ENCODE measurements around the gene CSRNP3. TPM values are rescaled to one million over a fixed set of nuclear protein-coding genes. Genes with fewer than 3 reads are reported as not detected.

The CSRNP3 gene
- total and polyA plus RNA-seq, 4 donors: 0.20 to 5.4 (median 2.1) TPM

DNA sequence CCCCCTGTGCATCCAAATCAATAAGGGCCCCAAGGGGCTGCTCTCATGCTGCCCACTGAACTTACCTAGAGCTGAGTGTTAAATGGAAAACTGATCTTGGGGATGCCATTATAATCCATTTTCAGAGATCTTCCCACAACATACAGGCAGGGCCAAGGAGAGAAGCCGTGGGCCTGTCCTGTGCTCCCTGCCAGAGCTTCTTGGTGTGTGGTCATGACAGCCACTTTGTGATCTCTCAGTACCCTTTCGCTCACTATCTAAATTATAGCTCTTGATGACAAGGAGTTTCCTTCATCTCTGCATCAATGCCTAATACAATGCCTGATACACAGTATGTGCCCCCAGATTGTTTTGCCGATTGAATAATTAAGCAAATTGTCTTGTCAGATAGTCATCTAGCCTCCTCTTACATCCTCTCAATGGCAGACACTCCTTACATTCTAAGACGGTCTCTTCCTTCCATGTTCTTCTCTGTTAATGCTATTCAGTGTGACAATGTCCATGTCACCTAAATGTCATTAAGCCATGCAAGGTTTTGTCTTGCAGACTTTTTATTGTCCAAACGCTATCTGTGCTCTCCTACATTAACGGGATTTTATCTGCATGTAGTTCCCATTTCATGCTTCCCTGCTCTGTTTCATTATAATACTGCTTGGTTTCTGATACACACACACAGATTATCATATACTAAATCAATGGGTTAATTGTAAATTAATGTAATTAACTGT lies 5.9 kb downstream of the CSRNP3 start:
- Histone ChIP-seq H3K27ac (ENCODE audit: low read depth in 1 of 2, low read length in 2 of 2) (no peak overlapping the region), H3K4me1 (ENCODE audit: control insufficient read depth in 1 of 2, insufficient read depth in 2 of 2, low read length in 2 of 2) (no peaks in the 10 kb centered on the region), H3K36me3 (ENCODE audit: control insufficient read depth in 1 of 2, insufficient read depth in 2 of 2, low read length in 1 of 2) (no peaks in the 10 kb centered on the region), H3K4me3 (ENCODE audit: low read length in 2 of 2) (no peak overlapping the region), H3K27me3 (ENCODE audit: control insufficient read depth in 1 of 2, insufficient read depth in 2 of 2, low read length in 1 of 2) (no peaks in the 10 kb centered on the region), H3K9me3 (ENCODE audit: control insufficient read depth, low read length) (peaks cover 1% of the 10 kb centered on the region)
- no peak for DNase-seq
- 93 to 95% methylated on average over 6 of the region's 6 CpGs for WGBS, 2 donors
- no peak for ATAC-seq (ENCODE audit: low FRiP score)
- intact Hi-C loops (cut with DNase I): no loop called here

DNA sequence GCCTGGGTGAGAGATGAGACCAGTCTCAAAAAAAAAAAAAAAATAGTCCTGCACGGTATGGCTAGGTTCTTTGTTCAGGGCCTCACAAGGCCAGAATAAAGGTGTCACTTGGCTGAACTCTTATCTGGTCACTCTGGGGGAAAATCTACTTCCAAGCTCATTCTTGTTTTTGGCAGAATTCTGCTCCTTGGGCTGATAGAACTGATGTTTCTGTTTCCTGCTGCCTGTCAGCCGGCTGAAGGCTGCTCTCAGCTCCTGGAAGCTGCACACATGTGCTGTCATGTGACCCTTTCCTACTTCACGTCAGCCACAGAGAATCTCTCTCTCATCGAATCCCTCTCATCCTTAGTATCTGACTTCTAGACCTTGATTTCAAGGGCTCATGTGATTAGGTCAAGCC lies 10.4 kb downstream of the CSRNP3 start:
- no peaks in the 10 kb centered on the region for H3K4me1 ChIP-seq (ENCODE audit: control insufficient read depth in 1 of 2, insufficient read depth in 2 of 2, low read length in 2 of 2)
- 31 to 44% methylated on average over 4 of the region's 4 CpGs for WGBS, 2 donors
- H3K9me3 ChIP-seq (ENCODE audit: control insufficient read depth, low read length): peaks cover 8% of the 10 kb centered on the region
- no peak overlapping the region for H3K27ac ChIP-seq (ENCODE audit: low read depth in 1 of 2, low read length in 2 of 2)
- H3K4me3 ChIP-seq (ENCODE audit: low read length in 2 of 2): no peak overlapping the region
- ATAC-seq (ENCODE audit: low FRiP score) (no peak), DNase-seq (no peak)
- intact Hi-C loops (cut with DNase I): no loop called here
- H3K36me3 ChIP-seq (ENCODE audit: control insufficient read depth in 1 of 2, insufficient read depth in 2 of 2, low read length in 1 of 2): no peaks in the 10 kb centered on the region
- H3K27me3 ChIP-seq (ENCODE audit: control insufficient read depth in 1 of 2, insufficient read depth in 2 of 2, low read length in 1 of 2): no peaks in the 10 kb centered on the region

DNA sequence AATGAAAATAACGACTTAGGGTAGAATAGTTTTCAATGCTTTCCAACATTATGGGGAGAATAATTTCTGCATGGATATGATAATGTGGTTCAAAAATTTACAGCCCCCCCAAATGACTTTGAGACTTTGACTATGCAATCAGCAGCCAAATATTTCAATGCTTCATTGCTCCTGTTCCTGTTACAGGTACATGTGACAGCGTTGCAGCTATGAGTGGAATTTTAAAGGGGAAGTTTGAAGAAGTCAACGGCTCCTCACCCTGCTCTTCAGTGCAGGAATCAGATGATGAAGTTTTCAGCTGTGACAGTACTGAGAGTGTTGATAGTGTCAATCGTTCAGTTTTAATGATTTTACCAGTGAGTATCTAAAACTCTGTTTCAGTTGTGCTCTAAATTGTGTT lies 25.1 kb downstream of the CSRNP3 start:
- H3K36me3 ChIP-seq (ENCODE audit: control insufficient read depth in 1 of 2, insufficient read depth in 2 of 2, low read length in 1 of 2): no peaks in the 10 kb centered on the region
- intact Hi-C loops (cut with DNase I): no loop called here
- WGBS, 2 donors: 84 to 91% methylated on average over 4 of the region's 4 CpGs
- ATAC-seq (ENCODE audit: low FRiP score) (no peak), DNase-seq (no peak)
- no peaks in the 10 kb centered on the region for H3K4me1 ChIP-seq (ENCODE audit: control insufficient read depth in 1 of 2, insufficient read depth in 2 of 2, low read length in 2 of 2)
- no peaks in the 10 kb centered on the region for H3K27me3 ChIP-seq (ENCODE audit: control insufficient read depth in 1 of 2, insufficient read depth in 2 of 2, low read length in 1 of 2)
- no peak overlapping the region for H3K27ac ChIP-seq (ENCODE audit: low read depth in 1 of 2, low read length in 2 of 2)
- H3K4me3 ChIP-seq (ENCODE audit: low read length in 2 of 2): no peak overlapping the region
- H3K9me3 ChIP-seq (ENCODE audit: control insufficient read depth, low read length): no peaks in the 10 kb centered on the region

DNA sequence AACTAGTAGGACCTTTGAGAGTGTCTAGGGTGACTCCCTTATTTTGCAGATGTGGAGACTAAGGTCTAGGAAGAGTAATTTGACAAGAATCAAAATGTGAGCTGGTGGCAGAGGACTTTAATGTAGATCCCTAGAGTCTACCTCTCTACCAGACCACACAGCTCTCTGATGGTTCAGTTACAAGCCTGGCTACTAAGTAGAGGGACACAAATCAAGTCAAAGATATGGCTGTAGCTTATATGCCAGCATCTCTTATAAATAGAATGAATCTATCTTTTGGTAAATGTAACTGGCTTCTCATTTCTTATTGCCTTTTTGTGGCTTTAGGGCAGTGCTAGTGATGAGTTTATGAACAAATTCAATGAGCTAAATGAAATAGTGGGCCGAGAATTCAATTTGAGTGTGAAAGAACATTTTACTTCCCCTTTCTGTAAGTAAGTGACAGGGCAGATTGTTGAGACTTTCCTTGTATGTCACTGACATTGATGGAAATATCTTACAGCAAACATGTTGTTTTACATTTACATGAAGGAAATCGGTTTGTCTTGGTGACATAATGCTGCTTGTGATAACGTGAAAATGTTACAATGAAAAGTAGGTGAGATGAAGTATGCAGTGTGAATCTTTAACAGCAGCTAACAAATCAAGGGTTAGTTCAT lies 28.3 kb downstream of the CSRNP3 start:
- Histone ChIP-seq H3K4me3 (ENCODE audit: low read length in 2 of 2) (no peak overlapping the region), H3K4me1 (ENCODE audit: control insufficient read depth in 1 of 2, insufficient read depth in 2 of 2, low read length in 2 of 2) (no peaks in the 10 kb centered on the region), H3K27me3 (ENCODE audit: control insufficient read depth in 1 of 2, insufficient read depth in 2 of 2, low read length in 1 of 2) (no peaks in the 10 kb centered on the region), H3K9me3 (ENCODE audit: control insufficient read depth, low read length) (no peaks in the 10 kb centered on the region), H3K27ac (ENCODE audit: low read depth in 1 of 2, low read length in 2 of 2) (no peak overlapping the region), H3K36me3 (ENCODE audit: control insufficient read depth in 1 of 2, insufficient read depth in 2 of 2, low read length in 1 of 2) (no peaks in the 10 kb centered on the region)
- 75 to 81% methylated on average over 3 of the region's 3 CpGs for WGBS, 2 donors
- intact Hi-C loops (cut with DNase I): no loop called here
- DNase-seq: no peak
- no peak for ATAC-seq (ENCODE audit: low FRiP score)

DNA sequence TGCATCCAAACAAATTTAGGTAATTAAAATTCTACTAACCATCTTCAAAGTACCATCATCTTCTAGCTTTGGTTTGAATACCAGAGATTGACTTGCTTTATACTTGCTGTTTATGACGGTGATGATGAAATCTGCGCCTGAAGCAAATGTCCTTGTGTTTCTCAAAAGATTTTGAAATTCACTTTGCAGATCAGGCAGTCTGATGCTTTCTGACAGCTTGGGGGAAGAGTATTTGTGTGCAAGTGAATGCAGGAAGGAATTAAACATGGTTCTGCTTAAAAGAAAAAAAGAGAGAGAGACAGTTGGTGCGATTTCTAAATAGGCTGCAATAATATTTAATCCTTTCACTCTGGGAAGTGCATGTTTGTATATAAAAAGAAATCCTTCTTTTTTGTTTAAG lies 29.6 kb downstream of the CSRNP3 start:
- H3K36me3 ChIP-seq (ENCODE audit: control insufficient read depth in 1 of 2, insufficient read depth in 2 of 2, low read length in 1 of 2): no peaks in the 10 kb centered on the region
- no peaks in the 10 kb centered on the region for H3K4me1 ChIP-seq (ENCODE audit: control insufficient read depth in 1 of 2, insufficient read depth in 2 of 2, low read length in 2 of 2)
- no peaks in the 10 kb centered on the region for H3K9me3 ChIP-seq (ENCODE audit: control insufficient read depth, low read length)
- ATAC-seq (ENCODE audit: low FRiP score): no peak
- no peaks in the 10 kb centered on the region for H3K27me3 ChIP-seq (ENCODE audit: control insufficient read depth in 1 of 2, insufficient read depth in 2 of 2, low read length in 1 of 2)
- no peak overlapping the region for H3K4me3 ChIP-seq (ENCODE audit: low read length in 2 of 2)
- DNase-seq: no peak
- H3K27ac ChIP-seq (ENCODE audit: low read depth in 1 of 2, low read length in 2 of 2): no peak overlapping the region
- WGBS, 2 donors: 89 to 92% methylated on average over 3 of the region's 3 CpGs
- intact Hi-C loops (cut with DNase I): no loop called here

DNA sequence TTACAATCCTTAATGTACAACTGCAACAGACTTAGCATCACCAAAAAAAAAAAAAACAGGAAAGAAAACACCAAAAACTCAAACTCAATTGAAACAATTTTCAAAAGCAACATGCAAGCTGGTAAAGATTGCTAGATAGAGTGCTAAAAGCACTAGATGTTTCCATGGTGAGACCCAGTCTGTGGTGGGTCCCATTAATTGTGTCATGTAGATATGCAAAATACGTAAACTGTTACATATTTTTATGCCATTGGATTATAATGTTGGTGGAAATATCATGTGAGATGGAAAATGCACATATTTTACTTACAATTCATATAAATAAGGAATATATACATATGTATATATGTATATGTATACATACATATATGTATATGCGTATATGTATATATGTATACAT lies 30.5 kb downstream of the CSRNP3 start:
- Histone ChIP-seq H3K4me3 (ENCODE audit: low read length in 2 of 2) (no peak overlapping the region), H3K36me3 (ENCODE audit: control insufficient read depth in 1 of 2, insufficient read depth in 2 of 2, low read length in 1 of 2) (no peaks in the 10 kb centered on the region), H3K4me1 (ENCODE audit: control insufficient read depth in 1 of 2, insufficient read depth in 2 of 2, low read length in 2 of 2) (no peaks in the 10 kb centered on the region), H3K27me3 (ENCODE audit: control insufficient read depth in 1 of 2, insufficient read depth in 2 of 2, low read length in 1 of 2) (no peaks in the 10 kb centered on the region), H3K27ac (ENCODE audit: low read depth in 1 of 2, low read length in 2 of 2) (no peak overlapping the region), H3K9me3 (ENCODE audit: control insufficient read depth, low read length) (no peaks in the 10 kb centered on the region)
- no peak for DNase-seq
- intact Hi-C loops (cut with DNase I): no loop called here
- ATAC-seq (ENCODE audit: low FRiP score): no peak
- 95 to 97% methylated on average over 2 of the region's 2 CpGs for WGBS, 2 donors

DNA sequence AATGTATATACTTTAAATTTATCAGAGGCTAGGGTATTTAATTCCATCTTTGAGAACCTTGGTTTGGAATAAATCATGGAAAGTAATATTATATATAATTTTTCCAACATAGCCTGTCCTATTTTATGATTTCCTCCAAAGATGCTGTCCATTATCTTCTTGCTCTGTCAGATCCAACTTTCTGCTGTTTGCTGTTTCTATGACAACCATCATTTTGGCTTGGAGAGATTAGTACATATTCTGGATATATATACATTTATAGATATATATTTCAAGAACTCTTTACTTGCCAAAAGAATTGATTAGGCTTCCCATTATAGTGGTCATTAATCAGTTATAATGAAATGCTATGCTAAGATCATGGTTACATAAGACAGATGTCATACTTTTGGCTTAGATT lies 31.3 kb downstream of the CSRNP3 start:
- Histone ChIP-seq H3K36me3 (ENCODE audit: control insufficient read depth in 1 of 2, insufficient read depth in 2 of 2, low read length in 1 of 2) (no peaks in the 10 kb centered on the region), H3K27ac (ENCODE audit: low read depth in 1 of 2, low read length in 2 of 2) (no peak overlapping the region), H3K4me3 (ENCODE audit: low read length in 2 of 2) (no peak overlapping the region), H3K9me3 (ENCODE audit: control insufficient read depth, low read length) (no peaks in the 10 kb centered on the region), H3K27me3 (ENCODE audit: control insufficient read depth in 1 of 2, insufficient read depth in 2 of 2, low read length in 1 of 2) (no peaks in the 10 kb centered on the region), H3K4me1 (ENCODE audit: control insufficient read depth in 1 of 2, insufficient read depth in 2 of 2, low read length in 2 of 2) (no peaks in the 10 kb centered on the region)
- no peak for DNase-seq
- no peak for ATAC-seq (ENCODE audit: low FRiP score)
- intact Hi-C loops (cut with DNase I): no loop called here

DNA sequence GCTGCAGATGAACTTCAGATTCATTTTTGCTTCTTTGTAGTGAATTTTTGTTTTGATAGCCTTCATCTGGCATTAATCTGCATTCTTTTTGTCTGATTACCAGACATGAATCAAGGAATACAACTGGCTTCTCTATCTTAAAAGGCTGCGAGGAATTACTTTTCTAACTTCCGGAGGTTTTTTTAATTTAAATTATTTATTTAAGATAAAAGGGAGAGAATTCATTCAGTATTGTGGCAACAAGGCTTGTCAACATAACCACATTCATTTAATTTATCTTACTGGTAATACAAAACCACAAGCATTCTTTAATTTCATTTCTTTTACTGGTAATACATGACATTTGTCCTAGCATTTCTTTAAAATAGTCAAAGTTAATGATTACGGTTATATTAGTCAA lies 36.0 kb downstream of the CSRNP3 start:
- H3K4me1 ChIP-seq (ENCODE audit: control insufficient read depth in 1 of 2, insufficient read depth in 2 of 2, low read length in 2 of 2): no peaks in the 10 kb centered on the region
- DNase-seq (no peak), ATAC-seq (ENCODE audit: low FRiP score) (no peak)
- H3K36me3 ChIP-seq (ENCODE audit: control insufficient read depth in 1 of 2, insufficient read depth in 2 of 2, low read length in 1 of 2): no peaks in the 10 kb centered on the region
- intact Hi-C loops (cut with DNase I): no loop called here
- WGBS, 2 donors: 55 to 63% methylated on average over 3 of the region's 3 CpGs
- no peaks in the 10 kb centered on the region for H3K9me3 ChIP-seq (ENCODE audit: control insufficient read depth, low read length)
- H3K27ac ChIP-seq (ENCODE audit: low read depth in 1 of 2, low read length in 2 of 2): no peak overlapping the region
- H3K4me3 ChIP-seq (ENCODE audit: low read length in 2 of 2): no peak overlapping the region
- no peaks in the 10 kb centered on the region for H3K27me3 ChIP-seq (ENCODE audit: control insufficient read depth in 1 of 2, insufficient read depth in 2 of 2, low read length in 1 of 2)

DNA sequence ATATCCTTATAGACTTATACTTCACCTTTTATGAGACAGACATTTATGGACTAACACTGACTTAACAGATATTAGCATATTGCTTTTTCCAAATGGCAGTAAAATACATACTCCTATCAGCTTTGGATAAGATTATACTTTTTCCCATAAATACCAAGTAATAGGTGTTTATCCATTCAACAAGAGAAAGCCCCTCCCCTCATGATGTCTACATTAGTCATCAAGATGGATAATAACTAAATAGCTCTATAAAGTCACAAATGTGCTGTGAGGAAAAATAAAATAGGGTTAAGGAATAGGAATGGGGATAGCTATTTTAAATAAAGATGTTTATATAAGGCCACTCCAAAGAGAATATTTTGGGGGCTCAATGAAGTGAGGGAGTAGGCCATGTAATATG lies 39.4 kb downstream of the CSRNP3 start:
- Histone ChIP-seq H3K27me3 (ENCODE audit: control insufficient read depth in 1 of 2, insufficient read depth in 2 of 2, low read length in 1 of 2) (no peaks in the 10 kb centered on the region), H3K4me1 (ENCODE audit: control insufficient read depth in 1 of 2, insufficient read depth in 2 of 2, low read length in 2 of 2) (no peaks in the 10 kb centered on the region), H3K9me3 (ENCODE audit: control insufficient read depth, low read length) (no peaks in the 10 kb centered on the region), H3K4me3 (ENCODE audit: low read length in 2 of 2) (no peak overlapping the region), H3K36me3 (ENCODE audit: control insufficient read depth in 1 of 2, insufficient read depth in 2 of 2, low read length in 1 of 2) (no peaks in the 10 kb centered on the region), H3K27ac (ENCODE audit: low read depth in 1 of 2, low read length in 2 of 2) (no peak overlapping the region)
- no peak for DNase-seq
- no peak for ATAC-seq (ENCODE audit: low FRiP score)
- intact Hi-C loops (cut with DNase I): no loop called here
